ENCODE measurements around the gene PRSS35. TPM values are rescaled to one million over a fixed set of nuclear protein-coding genes. Genes with fewer than 3 reads are reported as not detected.

Gene PRSS35
- total and polyA plus RNA-seq, 2 of the 13 experiments (the other 11 are each of a cell fraction or from before 2014, with no cell fraction given) = not detected

DNA sequence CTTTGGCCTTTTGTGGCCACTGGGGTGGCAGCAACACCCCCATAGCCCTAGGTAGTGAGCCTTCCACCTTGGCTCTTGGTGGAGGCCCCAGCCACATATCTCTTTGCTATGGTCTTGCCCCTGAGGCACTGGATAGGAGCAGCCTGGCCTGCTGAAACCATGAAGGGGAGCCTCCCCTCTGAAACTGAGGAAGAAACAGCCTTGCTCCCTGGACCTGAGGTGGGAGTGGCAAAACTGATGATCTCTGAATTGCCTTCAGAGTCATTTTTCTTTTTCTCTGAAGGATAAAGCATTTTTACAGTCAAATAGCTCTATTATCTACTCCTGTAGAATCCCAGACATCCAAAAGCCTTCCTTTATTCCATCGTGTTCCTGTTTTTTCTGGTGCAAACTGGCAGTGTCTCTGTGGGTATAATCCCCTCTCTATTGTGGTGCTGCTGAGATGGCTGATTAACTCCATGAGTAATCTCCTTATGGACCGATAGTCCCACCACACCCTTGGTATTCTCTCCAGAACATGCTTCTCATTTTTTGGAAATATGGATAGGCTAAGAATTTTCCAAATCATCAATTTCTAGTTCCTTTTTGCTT is 22.0 kb upstream of the PRSS35 start:
- Histone ChIP-seq H3K27ac (ENCODE audit: extremely low read length, insufficient read depth, low read length) (no peak overlapping the region), H3K27me3 (ENCODE audit: control insufficient read depth in 1 of 2, insufficient read depth in 2 of 2, low read length in 2 of 2) (no peaks in the 10 kb centered on the region), H3K4me1 (ENCODE audit: insufficient read depth, low read length) (no peaks in the 10 kb centered on the region), H3K4me2 (ENCODE audit: low read depth, low read length) (no peak overlapping the region), H2AFZ (ENCODE audit: low read length) (no peak overlapping the region), H3K4me3 (replicated peaks in 1 of 3; ENCODE audit: insufficient read depth in 1 of 3, low read depth in 2 of 3, low read length in 3 of 3) (no peak overlapping the region), H3K36me3 (replicated peaks in 1 of 2; ENCODE audit: control insufficient read depth in 1 of 2, insufficient read depth in 2 of 2, low read length in 2 of 2) (no peaks in the 10 kb centered on the region), H3K9ac (ENCODE audit: insufficient read depth, low read depth, low read length) (no peak overlapping the region), H3K9me3 (ENCODE audit: low read length) (no peaks in the 10 kb centered on the region), H3K79me2 (ENCODE audit: insufficient read depth, low read length) (no peaks in the 10 kb centered on the region), H4K20me1 (ENCODE audit: insufficient read depth, low read length) (no peaks in the 10 kb centered on the region)
- ChIA-PET POLR2A (no interaction called here), CTCF (ENCODE audit: low intra/inter-chr PET ratio, low total read pairs) (no interaction called here)
- ATAC-seq (no peak), FAIRE-seq (no peak), DNase-seq (ENCODE audit: low spot score) (no peak)
- in situ Hi-C loops (cut with HindIII; ENCODE audit: extremely low pct_ligation_motif_present, low pct_unique_long_range_greater_than_20kb) = no loop called here
- TF ChIP-seq, protein P1, sequence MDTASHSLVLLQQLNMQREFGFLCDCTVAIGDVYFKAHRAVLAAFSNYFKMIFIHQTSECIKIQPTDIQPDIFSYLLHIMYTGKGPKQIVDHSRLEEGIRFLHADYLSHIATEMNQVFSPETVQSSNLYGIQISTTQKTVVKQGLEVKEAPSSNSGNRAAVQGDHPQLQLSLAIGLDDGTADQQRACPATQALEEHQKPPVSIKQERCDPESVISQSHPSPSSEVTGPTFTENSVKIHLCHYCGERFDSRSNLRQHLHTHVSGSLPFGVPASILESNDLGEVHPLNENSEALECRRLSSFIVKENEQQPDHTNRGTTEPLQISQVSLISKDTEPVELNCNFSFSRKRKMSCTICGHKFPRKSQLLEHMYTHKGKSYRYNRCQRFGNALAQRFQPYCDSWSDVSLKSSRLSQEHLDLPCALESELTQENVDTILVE (CRISPR knock-in tag; IDR thresholded peaks at IDR 0.05) = no peak
- TF ChIP-seq MLLT10 (CRISPR knock-in tag; IDR thresholded peaks at IDR 0.05) (no peak), CBFB (CRISPR knock-in tag; IDR thresholded peaks at IDR 0.05) (no peak), ZNF335 (CRISPR knock-in tag; IDR thresholded peaks at IDR 0.05) (no peak), ZMYM2 (CRISPR knock-in tag; IDR thresholded peaks at IDR 0.05) (no peak), ZNF761 (CRISPR knock-in tag; conservative IDR thresholded peaks at IDR 0.05) (no peak), FLYWCH1 (CRISPR knock-in tag; IDR thresholded peaks at IDR 0.05) (no peak), NFRKB (IDR thresholded peaks at IDR 0.05) (no peak), ZNF20 (CRISPR knock-in tag; IDR thresholded peaks at IDR 0.05) (no peak), ZFX (CRISPR knock-in tag; IDR thresholded peaks at IDR 0.05; ENCODE audit: low read depth) (no peak), KAT8 (CRISPR knock-in tag; IDR thresholded peaks at IDR 0.05) (no peak), ZNF460 (CRISPR knock-in tag; IDR thresholded peaks at IDR 0.05; ENCODE audit: borderline replicate concordance) (no peak), KDM6A (CRISPR knock-in tag; IDR thresholded peaks at IDR 0.05; ENCODE audit: low read depth) (no peak), NCOA2 (CRISPR knock-in tag; IDR thresholded peaks at IDR 0.05) (no peak), TOPORS (CRISPR knock-in tag; IDR thresholded peaks at IDR 0.05) (no peak), ZNF879 (CRISPR knock-in tag; IDR thresholded peaks at IDR 0.05) (no peak)
- TF ChIP-seq, protein P2, sequence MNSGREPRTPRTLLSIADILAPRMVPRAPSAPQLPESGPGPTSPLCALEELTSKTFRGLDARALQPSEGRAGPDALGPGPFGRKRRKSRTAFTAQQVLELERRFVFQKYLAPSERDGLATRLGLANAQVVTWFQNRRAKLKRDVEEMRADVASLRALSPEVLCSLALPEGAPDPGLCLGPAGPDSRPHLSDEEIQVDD (CRISPR knock-in tag; IDR thresholded peaks at IDR 0.05; ENCODE audit: borderline replicate concordance) = no peak
- WGBS (ENCODE audit: low lambda C conversion rate) = 7% methylated on average over 2 of the region's 2 CpGs
- intact Hi-C loops (cut with micrococcal nuclease; ENCODE audit: unreplicated experiment) = no loop called here
- no TSS peak for BruUV-seq (replicated peaks)

Measured in HepG2 (cell line).